Stimulated activated effector memory CD8-positive, alpha-beta T cell treated with anti-CD3 and anti-CD28 coated beads, Interleukin-12 subunit alpha, Interleukin-12 subunit beta, amount 100 ng/mL, for 72 hours (primary cell): Measurements from ENCODE around the gene SLC12A7.

Experiments used
- ATAC-seq: fragments of 150-1000 bp; cut with Tn5 transposase; 2 replicates; pipeline ENCODE4 v1.10.0; 2021
- DNase-seq, 2 donors: peaks; one replicate each; pipeline ENCODE4 v3.0.0; 2021 to 2022; ENCODE audit warnings: low spot score in 2 of 2
- H3K27ac Mint-ChIP-seq: one replicate; pipeline ENCODE4 v1.8.0; 2022; ENCODE audit warnings: mild to moderate bottlenecking, mixed read lengths
- H3K36me3 Mint-ChIP-seq: one replicate; pipeline ENCODE4 v1.8.0; 2022; ENCODE audit warnings: mild to moderate bottlenecking, mixed read lengths
- H3K4me1 Mint-ChIP-seq: one replicate; pipeline ENCODE4 v1.8.0; 2022; ENCODE audit warnings: mixed read lengths
- H3K4me3 Mint-ChIP-seq: one replicate; pipeline ENCODE4 v1.8.0; 2022; ENCODE audit warnings: mild to moderate bottlenecking, mixed read lengths
- H3K9me3 Mint-ChIP-seq: one replicate; pipeline ENCODE4 v1.8.0; 2022; ENCODE audit warnings: mixed read lengths

The SLC12A7 gene

DNA sequence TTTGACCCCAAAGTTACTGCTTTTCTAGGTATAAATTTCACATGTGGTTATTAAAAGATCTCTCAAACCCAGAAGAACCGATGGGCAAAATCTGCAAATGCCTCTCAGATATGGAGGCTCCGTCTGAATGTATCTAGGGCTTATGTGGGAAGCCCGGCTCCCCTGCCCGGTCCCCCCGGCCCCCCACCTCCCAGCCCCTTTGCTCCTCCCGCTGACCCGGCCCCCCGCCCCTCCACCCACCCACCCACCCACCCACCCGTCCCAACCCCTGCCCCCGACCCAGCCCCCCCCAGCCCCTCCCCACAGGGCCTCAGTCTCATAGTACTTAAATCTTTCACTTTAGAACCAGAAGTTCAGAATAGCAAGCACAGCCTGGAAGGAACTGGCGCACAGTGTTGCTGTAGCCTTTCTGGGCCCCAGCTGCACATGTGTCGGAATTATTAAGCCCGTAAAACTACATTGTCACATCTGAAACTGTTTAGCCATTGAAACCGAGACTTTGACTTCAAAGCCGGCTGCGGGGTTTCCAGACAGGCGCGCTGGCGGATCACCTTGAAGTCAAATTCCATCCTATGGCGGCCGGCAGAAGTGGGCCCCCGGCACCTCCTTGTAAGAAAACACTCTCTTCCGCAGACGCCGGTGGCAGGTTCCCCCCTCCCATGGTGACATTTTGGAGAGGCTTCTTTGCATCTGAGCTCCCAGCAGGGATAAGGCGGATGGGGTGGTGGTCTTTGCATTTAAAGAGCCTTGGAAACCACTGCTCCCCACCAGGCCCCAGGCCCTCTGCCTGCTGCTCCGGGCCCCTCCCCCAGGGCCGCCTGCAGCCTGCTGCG, 90.5 kb downstream of the SLC12A7 start:
- ATAC-seq: no peak
- DNase-seq: no peak
- no peak overlapping the region for H3K27ac Mint-ChIP-seq
- H3K9me3 Mint-ChIP-seq: no peaks in the 10 kb centered on the region
- no peaks in the 10 kb centered on the region for H3K36me3 Mint-ChIP-seq
- H3K4me3 Mint-ChIP-seq: no peak overlapping the region
- H3K4me1 Mint-ChIP-seq: no peaks in the 10 kb centered on the region

DNA sequence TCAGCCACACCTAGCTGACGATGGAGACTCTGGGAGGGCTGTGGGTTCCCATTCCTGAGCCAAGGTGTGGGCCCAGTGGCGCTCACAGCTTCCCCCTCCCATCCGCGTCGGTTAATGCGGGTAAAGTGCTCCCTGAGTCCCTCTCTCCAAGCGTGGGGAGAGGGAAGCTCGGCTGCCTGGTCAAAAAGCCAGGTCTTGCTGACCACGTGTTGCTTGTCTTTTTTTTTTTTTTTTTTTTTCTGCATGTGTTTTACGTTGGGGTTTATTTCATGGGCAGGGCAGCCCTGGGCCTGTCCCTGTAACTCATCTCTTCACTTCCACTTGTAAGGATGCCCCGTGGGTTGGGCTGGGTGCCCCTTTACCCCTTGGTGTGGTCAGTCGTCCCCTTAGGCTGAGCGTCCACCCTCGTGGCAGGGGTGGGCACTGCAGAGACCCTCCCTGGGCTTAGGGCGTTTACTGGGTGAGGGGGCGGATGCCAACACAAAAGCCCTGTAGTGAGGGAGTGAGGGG, 91.4 kb downstream of the SLC12A7 start:
- H3K4me1 Mint-ChIP-seq: no peaks in the 10 kb centered on the region
- ATAC-seq (no peak), DNase-seq (no peak)
- no peak overlapping the region for H3K4me3 Mint-ChIP-seq
- H3K36me3 Mint-ChIP-seq: no peaks in the 10 kb centered on the region
- no peaks in the 10 kb centered on the region for H3K9me3 Mint-ChIP-seq
- H3K27ac Mint-ChIP-seq: no peak overlapping the region

DNA sequence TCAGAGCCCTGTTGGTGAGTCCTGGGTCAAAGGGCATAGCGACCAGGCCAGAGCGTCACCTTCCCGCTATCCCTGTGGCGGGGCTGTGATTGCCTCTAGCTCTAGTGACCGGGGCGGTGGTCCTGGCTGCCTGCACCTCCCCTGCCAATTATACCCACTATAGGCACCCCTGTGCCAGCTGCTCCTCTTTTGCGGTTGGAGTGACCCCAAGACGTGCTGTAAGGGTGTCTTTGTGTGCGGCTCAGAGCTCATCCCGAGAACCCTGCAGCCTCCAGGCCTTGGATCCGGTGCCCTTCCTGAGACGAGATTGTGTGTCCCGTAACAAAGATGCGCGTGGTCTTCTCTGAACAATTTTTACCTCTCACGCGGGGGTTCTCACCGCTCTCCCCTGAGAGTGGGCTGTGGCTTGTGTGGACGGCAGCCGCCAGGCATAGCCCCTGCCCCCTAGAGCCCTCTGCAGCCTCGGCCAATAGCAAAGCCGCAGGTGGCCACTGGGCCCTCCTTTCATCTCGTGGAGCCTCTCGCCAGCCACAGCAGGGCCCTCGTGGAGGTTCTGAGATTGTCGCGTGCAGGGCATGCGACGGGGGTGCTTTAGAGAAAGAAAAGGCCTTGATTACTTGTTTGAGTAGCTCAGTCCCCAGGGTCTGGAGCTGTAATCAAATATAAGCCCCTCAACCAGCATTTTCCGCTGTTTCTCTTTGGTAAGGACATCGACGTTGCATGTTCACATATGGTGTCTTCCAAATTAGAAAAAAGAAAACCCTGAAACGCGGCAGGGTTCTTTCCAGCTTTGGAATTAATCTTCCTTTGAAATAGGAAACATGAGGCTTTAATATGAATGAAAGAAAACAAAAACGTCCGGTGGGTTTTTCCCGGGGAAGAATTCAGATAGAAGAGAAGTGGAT, 92.6 kb downstream of the SLC12A7 start:
- DNase-seq (no peak), ATAC-seq (no peak)
- Mint-ChIP-seq H3K9me3 (no peaks in the 10 kb centered on the region), H3K36me3 (no peaks in the 10 kb centered on the region), H3K4me3 (no peak overlapping the region), H3K4me1 (no peaks in the 10 kb centered on the region), H3K27ac (no peak overlapping the region)

DNA sequence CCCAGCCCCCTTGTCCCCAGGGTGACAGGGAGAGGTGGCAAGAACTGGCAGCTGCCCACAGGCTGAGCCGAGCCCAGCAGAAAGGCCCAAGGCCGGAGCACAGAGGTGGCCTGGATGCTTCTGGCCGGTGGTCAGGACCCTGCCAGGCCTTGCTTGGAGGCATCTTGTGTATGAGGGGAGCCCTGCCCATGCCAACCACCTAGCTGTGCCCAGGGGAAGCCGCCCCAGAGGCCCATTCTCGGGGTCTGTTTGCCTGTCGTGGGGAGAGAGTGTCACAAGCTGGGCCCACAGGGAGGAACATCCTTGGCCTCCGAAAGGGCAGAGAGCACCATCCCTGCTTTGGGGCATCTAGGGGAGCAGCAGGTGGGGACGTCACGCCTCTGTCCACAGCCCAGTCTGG, 93.3 kb downstream of the SLC12A7 start:
- Mint-ChIP-seq H3K9me3 (no peaks in the 10 kb centered on the region), H3K27ac (no peak overlapping the region), H3K36me3 (no peaks in the 10 kb centered on the region), H3K4me3 (no peak overlapping the region), H3K4me1 (no peaks in the 10 kb centered on the region)
- ATAC-seq: no peak
- DNase-seq: no peak

DNA sequence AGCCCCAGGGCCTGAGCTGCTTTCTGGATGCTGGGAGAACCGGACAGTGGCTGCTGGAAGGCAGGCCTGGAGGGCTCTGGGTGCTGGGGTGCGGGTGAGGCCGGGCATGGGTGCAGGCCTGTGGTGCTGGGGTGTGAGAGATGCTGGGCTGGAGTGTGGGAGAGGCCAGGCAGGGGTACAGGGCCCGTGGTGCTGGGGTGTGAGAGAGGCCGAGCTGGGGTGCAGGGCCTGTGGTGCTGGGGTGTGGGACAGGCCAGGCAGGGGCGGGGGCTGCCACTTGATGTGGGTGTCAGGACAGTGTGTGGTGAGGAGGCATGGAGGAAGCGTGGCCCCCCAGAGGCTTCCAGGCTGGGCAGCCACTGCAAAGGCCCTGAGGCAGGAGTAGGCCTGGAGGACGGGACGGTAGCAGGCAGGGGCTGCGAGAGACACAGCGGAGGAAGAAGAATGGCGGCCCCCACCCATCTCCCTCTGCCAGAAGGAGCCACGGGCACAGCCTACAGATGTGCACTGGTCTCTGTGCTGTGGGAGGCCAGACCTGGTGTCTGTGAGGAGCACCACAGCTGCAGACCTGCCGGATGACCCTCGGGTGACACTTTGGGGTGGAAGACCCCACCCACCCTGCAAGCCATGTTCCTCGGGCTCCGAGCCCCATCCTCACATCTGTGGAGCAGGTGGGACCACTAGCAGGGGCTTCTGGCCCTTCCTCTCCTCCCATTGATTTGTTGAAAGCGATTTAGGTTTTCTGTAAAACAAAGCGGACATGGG, 94.0 kb downstream of the SLC12A7 start:
- Mint-ChIP-seq H3K9me3 (no peaks in the 10 kb centered on the region), H3K27ac (no peak overlapping the region), H3K4me3 (no peak overlapping the region), H3K4me1 (no peaks in the 10 kb centered on the region), H3K36me3 (no peaks in the 10 kb centered on the region)
- DNase-seq (no peak), ATAC-seq (peak; percentile 9)

DNA sequence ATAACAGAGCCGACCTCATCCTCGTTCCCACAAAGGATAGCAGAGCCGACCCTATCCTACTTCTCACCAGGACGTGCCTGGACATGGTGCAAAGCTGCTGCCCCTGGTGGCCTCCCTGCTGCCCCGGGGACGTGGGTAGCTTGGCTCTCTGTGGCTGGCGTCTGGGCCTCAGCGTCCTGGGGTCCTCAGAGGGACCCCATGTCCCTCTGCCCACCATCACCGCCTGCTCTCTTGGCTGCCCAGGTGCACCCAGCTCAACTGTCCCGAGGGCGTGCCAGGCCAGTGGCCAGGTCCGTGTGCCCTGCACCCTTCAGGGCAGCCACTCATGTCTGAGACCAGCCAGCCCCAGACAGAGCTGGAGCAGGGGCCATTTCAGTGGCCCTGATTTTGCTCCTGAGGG, 94.8 kb downstream of the SLC12A7 start:
- DNase-seq (no peak), ATAC-seq (no peak)
- Mint-ChIP-seq H3K27ac (no peak overlapping the region), H3K36me3 (no peaks in the 10 kb centered on the region), H3K4me1 (no peaks in the 10 kb centered on the region), H3K4me3 (no peak overlapping the region), H3K9me3 (no peaks in the 10 kb centered on the region)

DNA sequence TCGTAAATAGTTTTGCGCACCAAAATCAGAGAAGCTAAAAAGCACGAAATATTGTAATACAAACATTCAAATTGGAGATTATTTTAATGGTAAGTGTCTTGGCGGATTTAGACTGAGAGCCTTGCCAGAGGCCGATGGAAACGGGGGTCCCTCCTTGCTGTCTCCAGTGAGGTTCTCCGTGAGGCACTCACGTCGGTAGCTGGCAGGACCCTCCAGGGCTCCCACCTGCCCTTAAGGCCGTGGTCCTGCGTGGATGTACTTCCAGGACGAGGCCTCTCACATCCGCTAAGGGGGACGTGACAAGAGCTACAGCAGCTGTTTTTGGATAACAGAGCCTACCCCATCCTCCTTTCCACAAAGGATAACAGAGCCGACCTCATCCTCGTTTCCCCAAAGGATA, 95.4 kb downstream of the SLC12A7 start:
- H3K4me1 Mint-ChIP-seq: no peaks in the 10 kb centered on the region
- no peaks in the 10 kb centered on the region for H3K36me3 Mint-ChIP-seq
- ATAC-seq (no peak), DNase-seq (no peak)
- H3K4me3 Mint-ChIP-seq: no peak overlapping the region
- H3K9me3 Mint-ChIP-seq: no peaks in the 10 kb centered on the region
- no peak overlapping the region for H3K27ac Mint-ChIP-seq

DNA sequence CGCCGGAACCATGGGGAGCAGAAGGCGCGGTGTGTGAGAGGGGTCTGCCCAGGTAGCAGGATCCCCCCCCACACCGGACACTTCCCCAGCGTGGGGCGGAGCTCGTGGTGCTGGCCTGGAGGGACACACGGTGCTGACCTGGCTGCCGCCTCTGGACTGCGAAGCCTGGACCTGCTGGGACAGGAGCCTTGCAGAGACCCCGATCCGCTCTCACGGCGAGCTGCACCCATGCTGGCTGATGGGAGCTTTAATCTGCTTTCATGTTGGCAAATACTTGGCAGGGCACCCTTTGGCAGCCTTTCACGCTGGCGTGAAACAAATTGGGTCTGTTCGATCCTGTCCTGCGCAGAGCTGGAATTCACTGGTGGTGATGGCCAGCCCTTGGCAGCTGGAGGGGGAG, 95.8 kb downstream of the SLC12A7 start:
- Mint-ChIP-seq H3K9me3 (no peaks in the 10 kb centered on the region), H3K4me1 (no peaks in the 10 kb centered on the region), H3K4me3 (no peak overlapping the region), H3K27ac (no peak overlapping the region), H3K36me3 (no peaks in the 10 kb centered on the region)
- DNase-seq: no peak
- ATAC-seq: no peak

DNA sequence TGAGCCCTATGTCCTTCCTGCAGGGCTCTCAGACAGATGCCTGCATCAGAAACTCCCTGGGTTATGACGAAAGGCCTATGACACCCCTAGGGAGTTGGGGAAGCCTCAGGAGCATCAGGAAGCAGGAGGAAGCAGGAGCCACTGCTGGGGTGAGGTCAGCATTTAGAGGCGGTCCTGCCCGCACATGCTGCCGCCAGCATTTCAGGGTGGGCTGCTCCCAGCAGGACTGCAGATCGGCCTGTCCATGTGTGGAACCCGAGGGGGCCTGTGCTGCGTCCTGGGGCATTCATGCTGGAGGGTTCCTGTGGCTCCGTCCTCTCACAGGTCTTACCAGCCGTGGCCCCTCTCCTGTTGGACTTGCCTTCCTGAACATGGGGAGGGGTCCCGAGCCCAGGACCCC, 96.4 kb downstream of the SLC12A7 start:
- Mint-ChIP-seq H3K36me3 (no peaks in the 10 kb centered on the region), H3K4me1 (no peaks in the 10 kb centered on the region), H3K9me3 (no peaks in the 10 kb centered on the region), H3K4me3 (no peak overlapping the region), H3K27ac (no peak overlapping the region)
- no peak for ATAC-seq
- DNase-seq: no peak

DNA sequence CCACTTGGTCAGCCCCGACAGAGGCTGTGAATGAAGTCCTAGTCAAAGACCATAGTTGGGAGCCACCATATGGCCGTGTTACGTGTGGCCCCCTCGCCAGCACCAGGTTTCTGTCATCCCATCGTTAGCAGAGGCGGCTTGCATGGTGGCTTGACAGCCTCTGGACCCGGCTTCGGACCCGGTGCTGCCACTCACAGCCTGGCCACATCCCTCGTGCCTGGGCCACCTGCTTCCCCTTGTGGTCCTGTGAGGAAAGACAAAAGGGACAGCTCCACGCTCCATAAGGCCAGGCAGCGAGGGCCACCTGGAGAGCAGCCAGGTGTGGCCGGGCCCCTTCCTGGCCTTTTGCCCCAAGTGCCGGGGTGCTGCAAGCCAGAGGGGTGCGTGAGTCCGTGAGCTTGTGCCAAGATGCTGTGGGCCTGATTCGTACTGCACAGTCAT, 97.1 kb downstream of the SLC12A7 start:
- DNase-seq (no peak), ATAC-seq (no peak)
- no peak overlapping the region for H3K4me3 Mint-ChIP-seq
- no peak overlapping the region for H3K27ac Mint-ChIP-seq
- H3K36me3 Mint-ChIP-seq: no peaks in the 10 kb centered on the region
- no peaks in the 10 kb centered on the region for H3K4me1 Mint-ChIP-seq
- H3K9me3 Mint-ChIP-seq: no peaks in the 10 kb centered on the region

DNA sequence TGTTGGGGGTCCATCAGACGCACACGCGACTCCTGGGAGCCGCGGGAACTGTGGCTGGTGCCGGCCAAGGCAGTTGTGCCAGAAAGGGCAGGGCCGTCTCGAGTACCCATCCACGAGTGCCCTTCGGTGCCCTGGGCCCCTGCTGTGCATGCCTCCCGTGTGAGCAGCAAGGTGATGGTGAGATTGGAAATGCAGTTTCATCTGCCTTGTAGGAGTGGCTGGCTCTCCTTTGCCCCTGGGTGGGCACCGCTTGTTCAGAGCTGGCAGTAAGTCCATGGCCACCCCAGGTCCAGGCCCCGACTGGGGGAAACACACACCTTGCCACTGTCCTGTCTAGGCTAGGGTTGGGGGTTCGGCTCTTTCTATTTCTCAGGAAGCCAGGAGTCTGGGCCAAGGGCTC, 97.5 kb downstream of the SLC12A7 start:
- Mint-ChIP-seq H3K4me1 (no peaks in the 10 kb centered on the region), H3K9me3 (no peaks in the 10 kb centered on the region), H3K36me3 (no peaks in the 10 kb centered on the region), H3K27ac (no peak overlapping the region), H3K4me3 (no peak overlapping the region)
- ATAC-seq (no peak), DNase-seq (no peak)

DNA sequence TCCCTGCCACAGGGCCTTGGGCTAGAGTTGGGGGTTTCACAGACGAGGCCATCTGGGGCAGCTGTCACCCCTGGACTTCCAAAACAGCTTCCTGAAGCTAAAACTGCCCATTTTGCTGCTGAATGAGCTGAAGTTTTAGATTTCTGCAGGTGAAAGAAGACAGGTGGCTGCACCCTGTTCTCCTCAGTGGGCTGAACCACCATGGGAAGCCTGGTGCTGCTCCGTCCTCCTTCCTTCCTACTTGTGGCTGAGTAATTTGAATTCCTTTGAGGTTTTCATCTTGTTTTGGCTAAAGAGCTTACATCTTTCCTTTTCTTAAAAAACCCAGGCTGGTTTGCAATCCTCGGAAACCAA, 97.9 kb downstream of the SLC12A7 start:
- no peak for ATAC-seq
- DNase-seq: no peak
- Mint-ChIP-seq H3K27ac (no peak overlapping the region), H3K4me3 (no peak overlapping the region), H3K9me3 (no peaks in the 10 kb centered on the region), H3K4me1 (no peaks in the 10 kb centered on the region), H3K36me3 (no peaks in the 10 kb centered on the region)

DNA sequence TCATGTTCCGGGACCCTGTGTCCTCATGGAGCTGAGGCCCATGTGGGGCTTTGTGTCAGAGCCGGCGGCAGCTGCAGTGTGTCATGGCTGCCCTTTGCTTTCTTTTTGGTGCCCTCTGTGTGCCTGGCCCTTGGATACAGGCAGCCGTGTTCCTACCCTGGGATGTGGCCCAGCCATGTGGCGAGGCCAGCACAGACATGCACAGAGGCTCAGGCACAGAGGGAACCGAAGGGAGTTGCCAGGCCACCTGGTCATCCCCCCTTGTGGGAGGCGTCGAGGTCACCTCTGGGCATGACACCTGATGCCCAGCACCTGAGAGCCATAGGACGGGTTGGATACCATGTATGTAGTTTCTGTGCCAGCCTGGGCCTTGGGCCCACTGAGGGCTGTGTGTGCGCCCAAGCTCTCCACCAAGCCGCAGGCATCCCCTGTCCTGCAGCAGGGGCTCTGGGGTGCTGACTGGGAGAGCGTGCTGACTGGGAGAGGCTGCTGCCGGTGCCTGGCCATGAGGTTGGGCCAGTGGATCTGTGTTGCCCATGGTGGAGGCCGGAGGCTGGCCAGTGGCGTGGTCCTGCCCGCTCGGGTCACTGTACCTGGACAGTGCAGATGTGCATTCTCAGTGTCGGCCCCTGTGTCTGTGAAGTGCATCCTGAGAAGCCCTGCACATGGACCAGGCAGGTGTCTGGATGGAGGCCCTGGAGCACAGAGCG, 98.5 kb downstream of the SLC12A7 start:
- no peak for ATAC-seq
- no peak overlapping the region for H3K27ac Mint-ChIP-seq
- H3K36me3 Mint-ChIP-seq: no peaks in the 10 kb centered on the region
- DNase-seq: no peak
- H3K4me3 Mint-ChIP-seq: no peak overlapping the region
- H3K4me1 Mint-ChIP-seq: no peaks in the 10 kb centered on the region
- no peaks in the 10 kb centered on the region for H3K9me3 Mint-ChIP-seq

DNA sequence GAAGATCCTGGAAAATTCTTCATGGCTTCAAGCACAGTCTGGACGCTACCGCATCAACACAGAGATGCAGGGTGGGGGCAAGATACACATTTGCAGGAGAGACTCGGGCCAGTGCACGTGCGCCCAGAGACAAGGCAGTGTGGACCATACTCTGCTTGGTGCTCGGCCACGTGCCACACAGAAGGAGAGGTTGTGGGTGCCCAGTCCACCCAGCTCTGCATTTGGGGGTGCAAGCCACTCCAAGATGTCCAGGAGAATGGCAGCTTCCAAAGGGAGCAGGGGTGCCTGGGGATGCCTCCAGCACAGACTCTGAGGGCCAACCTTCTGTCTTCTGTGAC, 99.0 kb downstream of the SLC12A7 start:
- Mint-ChIP-seq H3K9me3 (no peaks in the 10 kb centered on the region), H3K4me3 (no peak overlapping the region), H3K36me3 (no peaks in the 10 kb centered on the region), H3K4me1 (peaks cover 3% of the 10 kb centered on the region), H3K27ac (no peak overlapping the region)
- DNase-seq (no peak), ATAC-seq (no peak)

DNA sequence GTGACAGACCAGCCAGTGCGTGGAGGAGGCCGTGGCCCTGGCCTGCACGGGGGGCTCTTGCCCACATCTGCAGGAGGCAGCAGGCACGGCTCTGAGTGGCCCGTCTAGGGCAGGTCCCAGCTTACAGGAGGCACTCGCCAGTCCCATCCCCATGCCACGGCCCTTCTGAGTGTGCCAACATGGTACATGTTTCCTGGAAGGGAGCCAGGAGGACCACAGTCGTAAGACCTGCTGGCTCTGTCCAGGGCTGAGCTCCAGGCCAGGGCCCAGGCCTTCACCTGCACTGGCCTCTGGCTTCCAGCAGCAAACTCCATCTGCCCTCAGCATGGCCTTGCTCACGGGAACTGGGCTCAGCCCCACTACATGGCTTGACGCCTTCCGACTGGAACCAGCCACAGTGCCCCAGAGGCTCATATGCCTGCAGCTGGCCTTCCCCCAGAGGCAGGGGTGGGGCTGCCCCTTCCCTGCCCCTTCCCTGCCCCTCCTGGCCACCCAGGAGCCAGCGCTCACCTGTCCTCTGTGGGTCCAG, 99.5 kb downstream of the SLC12A7 start:
- H3K9me3 Mint-ChIP-seq: no peaks in the 10 kb centered on the region
- H3K4me1 Mint-ChIP-seq: peaks cover 6% of the 10 kb centered on the region
- ATAC-seq (no peak), DNase-seq (no peak)
- H3K36me3 Mint-ChIP-seq: no peaks in the 10 kb centered on the region
- H3K27ac Mint-ChIP-seq: no peak overlapping the region
- H3K4me3 Mint-ChIP-seq: no peak overlapping the region
